Astrocyte (in vitro differentiated cells and primary cell): ENCODE results near the gene SH3RF1.

Experiments used
- CTCF ChIP-seq: IDR thresholded peaks from 2 replicates; pipeline ENCODE4 v1.5.1; 2011; ENCODE audit warnings: low read depth, mild to moderate bottlenecking, inconsistent platforms, low read length, moderate library complexity; ENCODE audit not compliant: insufficient read depth
- EZH2 ChIP-seq: IDR thresholded peaks from 2 replicates; pipeline ENCODE4 v1.6.1; 2012; ENCODE audit warnings: mild to moderate bottlenecking, low read length, inconsistent platforms; ENCODE audit not compliant: insufficient read depth

DNA sequence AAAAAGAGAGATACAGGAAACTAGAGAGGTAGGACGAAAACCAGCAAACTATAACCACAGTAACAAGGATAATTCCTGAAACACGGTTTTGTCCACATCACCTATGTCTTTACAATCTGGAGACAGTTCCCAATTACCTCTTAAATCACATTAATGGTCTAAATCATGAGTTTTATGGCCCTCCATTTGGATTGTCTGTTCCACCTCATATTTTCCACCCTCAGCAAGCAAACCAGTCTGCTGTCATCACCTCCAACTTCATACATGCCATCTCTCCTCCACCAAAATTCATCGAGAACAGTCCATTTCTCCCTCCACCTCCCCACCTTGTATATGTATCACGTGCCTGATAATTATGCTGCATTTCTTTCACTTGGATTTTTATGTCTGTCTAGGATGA is 107.3 kb downstream of the SH3RF1 start:
- TF ChIP-seq CTCF, result no peak
- TF ChIP-seq EZH2, result no peak
